Myocyte (in vitro differentiated cells): ENCODE results near the gene OR4X1. TPM values are rescaled to one million over a fixed set of nuclear protein-coding genes. Genes with fewer than 3 reads are reported as not detected.
A peak's percentile ranks its signal among the peaks of the same experiment; 100 is the strongest.
"Not testable (repeated sequence)": the region's sequence is repeated elsewhere in the genome, so short reads cannot be mapped to it uniquely, and the experiment has no call there.

ENCODE experiments used
- DNase-seq: peaks from one replicate; pipeline ENCODE4 v3.0.0-alpha.2; 2012; ENCODE audit warnings: low read depth
- polyA plus RNA-seq: library from polyadenylated mRNA; unstranded; fragments of >200 nt; gene quantifications from one replicate; pipeline ENCODE4 v1.2.1, GENCODE V29; 2012; ENCODE audit warnings: missing spikeins
- total RNA-seq: library from RNA; depleted of rRNA; stranded (reverse); fragments of >200 nt; gene quantifications from 2 replicates; pipeline ENCODE4 v1.2.3, GENCODE V29; 2014

OR4X1 gene
- not detected in 2 replicates for total RNA-seq
- not detected for polyA plus RNA-seq

DNA sequence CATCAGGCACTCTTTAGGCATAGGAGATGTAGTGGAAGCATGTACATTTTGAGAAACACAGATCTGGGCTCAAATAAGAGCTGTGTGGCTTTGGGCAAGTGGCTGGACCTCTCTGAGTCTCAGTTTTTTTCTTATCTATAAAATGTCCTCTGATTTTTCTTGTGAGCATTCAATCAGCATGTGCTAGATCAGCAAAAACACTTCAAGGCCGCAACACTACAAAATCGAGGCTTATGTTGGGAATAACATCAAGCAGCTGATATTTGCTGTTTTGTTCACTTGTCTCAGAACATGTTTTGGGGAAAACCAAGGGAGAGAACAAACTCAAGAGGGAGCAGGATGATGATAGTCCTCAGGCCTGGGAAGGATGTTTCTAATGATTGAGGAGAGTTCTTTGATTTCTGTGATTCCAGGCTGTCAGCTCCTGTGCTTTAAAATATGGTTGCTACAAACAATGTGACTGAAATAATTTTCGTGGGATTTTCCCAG lies at the start of gene OR4X1:
TSS of gene OR4X1 (plus strand) at position 439 of the 489 bp plus-strand sequence. CDS start at position 439, 0 bp downstream.
- DNase-seq, result no peak

GRCh38 chr11:48216510-48216909 lies 47.2 kb upstream of the OR4X1 start, which contains the start of gene OR4B1:
OR4B1 (plus strand) TSS chr11:48216810; CDS start chr11:48216810, 0 bp downstream.
- no peak for DNase-seq

- no peak for DNase-seq
Measured at GRCh38 chr11:48228761-48229160, 34.9 kb upstream of the OR4X1 start.

DNA sequence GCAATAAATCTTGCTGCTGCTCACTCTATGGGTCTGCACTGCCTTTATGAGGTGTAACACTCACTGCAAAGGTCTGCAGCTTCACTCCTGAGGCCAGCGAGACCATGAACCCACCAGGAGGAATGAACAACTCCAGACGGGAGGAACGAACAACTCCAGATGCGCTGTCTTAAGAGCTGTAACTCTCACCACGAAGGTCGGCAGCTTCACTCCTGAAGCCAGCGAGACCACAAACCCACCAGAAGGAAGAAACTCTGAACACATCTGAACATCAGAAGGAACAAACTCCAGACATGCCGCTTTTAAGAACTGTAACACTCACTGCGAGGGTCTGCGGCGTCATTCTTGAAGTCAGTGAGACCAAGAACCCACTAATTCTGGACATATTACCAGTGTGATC lies 33.6 kb upstream of the OR4X1 start:
- not testable (repeated sequence) for DNase-seq

- DNase-seq, result no peak
Measured at GRCh38 chr11:48237727-48238126, 25.9 kb upstream of the OR4X1 start.

GRCh38 chr11:48242501-48242900 lies 21.2 kb upstream of the OR4X1 start:
- no peak for DNase-seq

DNA sequence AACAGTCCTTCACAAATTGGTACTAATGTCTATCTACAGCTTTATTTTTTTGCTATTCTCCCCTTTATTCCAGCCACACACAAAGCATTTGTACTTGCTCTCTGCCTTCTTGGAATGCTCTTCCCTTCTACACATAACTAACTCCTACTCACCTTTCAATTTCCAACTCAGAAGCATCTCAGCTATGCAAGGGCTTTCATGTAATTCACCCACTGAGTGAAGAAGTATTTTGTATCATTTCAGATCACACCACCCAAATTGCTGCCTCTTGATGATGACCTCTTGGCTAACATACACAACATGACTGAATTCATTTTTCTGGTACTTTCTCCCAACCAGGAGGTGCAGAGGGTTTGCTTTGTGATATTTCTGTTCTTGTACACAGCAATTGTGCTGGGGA lies 18.9 kb upstream of the OR4X1 start, which contains the start of gene OR4X2:
TSS of gene OR4X2 (plus strand) at position 301 of the 400 bp plus-strand sequence. CDS start at position 301, 0 bp downstream.
- no peak for DNase-seq

- DNase-seq, result no peak
Measured at GRCh38 chr11:48248902-48249301, 14.8 kb upstream of the OR4X1 start.

- DNase-seq, result no peak
Measured at GRCh38 chr11:48261600-48261999, 2.1 kb upstream of the OR4X1 start.

DNA sequence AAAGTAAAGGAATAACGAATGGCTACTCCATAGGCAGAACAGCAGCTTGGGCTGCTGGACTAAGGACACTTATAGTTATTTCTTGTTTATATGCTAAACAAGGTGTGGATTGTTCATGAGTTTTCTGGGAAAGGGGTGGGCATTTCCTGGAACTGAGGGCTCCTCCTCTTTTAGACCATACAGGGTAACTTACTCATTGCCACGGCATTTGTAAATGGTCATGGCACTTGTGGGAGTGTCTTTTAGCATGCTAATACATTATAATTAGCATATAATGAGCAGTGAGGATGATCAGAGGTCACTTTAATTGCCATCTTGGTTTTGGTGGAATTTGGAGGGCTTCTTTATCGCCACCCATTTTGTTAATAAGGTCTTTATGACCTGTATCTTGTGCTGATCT lies 7.0 kb downstream of the OR4X1 start:
- no peak for DNase-seq

DNA sequence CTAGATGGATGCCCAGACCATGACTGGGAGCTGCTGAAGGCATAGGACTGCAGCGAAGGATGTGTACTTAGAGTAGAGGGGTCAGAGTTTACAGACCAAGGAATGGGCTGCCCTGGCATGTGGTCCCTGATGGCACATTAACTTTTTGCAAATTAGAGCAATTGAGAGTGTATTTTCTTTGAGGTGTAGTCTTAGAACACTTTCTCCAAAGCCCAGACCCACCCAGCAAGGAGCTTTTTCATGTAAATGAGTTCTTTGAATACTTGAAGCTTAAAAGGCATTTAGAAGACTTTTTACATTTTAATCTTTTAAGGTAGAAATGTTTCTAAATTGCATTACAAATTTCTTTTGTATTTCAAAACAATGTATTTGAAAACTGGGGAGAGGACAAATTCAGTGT lies 8.9 kb downstream of the OR4X1 start:
- no peak for DNase-seq

- no peak for DNase-seq
Measured at GRCh38 chr11:48305923-48306322, 42.3 kb downstream of the OR4X1 start, which contains the start of gene OR4S1. OR4S1 (plus strand) TSS chr11:48306223; CDS start chr11:48306223, 0 bp downstream.

GRCh38 chr11:48307760-48308386 lies 44.2 kb downstream of the OR4X1 start:
- peak; percentile 65 for DNase-seq

DNA sequence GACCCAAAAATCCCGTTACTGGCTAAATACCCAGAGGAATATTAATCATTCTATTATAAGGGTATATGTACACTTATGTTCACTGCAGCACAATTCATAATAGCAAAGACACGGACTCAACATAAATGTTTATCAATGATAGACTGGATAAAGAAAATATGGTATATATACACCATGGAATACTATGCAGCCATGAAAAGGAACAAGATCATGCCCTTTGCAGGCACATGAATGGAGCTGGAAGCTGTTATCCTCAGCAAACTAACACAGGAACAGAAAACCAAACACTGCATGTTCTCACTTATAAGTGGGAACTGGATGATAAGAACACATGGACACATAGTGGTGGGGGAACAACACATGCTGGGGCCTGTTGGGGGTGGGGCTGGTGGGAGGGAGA lies 49.9 kb downstream of the OR4X1 start:
- DNase-seq, result not testable (repeated sequence)

Other genes with a start within 250 kb of the OR4X1 start
- not detected in 2 replicates for gene OR4B1, start 47.1 kb upstream of the OR4X1 start, total RNA-seq
- gene OR4X2, start 18.8 kb upstream of the OR4X1 start, total RNA-seq, result not detected in 2 replicates
- not detected in 2 replicates for gene OR4S1, start 42.4 kb downstream of the OR4X1 start, total RNA-seq
- not detected in 2 replicates for gene OR4C3, start 61.1 kb downstream of the OR4X1 start, total RNA-seq
- gene OR4C5, start 102.6 kb downstream of the OR4X1 start, total RNA-seq, result not detected in 2 replicates
- not detected in 2 replicates for gene OR4A47, start 224.9 kb downstream of the OR4X1 start, total RNA-seq